HFF-Myc (cell line): ENCODE results near the gene FSHR.

Experiments used
- DNase-seq: peaks from one replicate; pipeline ENCODE4 v3.0.0-alpha.2; 2011; ENCODE audit warnings: low read depth; ENCODE audit errors: extremely low read depth
- H3K4me3 ChIP-seq: replicated peaks from 2 replicates; pipeline ENCODE4 v1.5.1; 2011; ENCODE audit warnings: low read depth, mild to moderate bottlenecking, control low read depth, low read length
- TF ChIP-seq, protein P1 (sequence below): IDR thresholded peaks from 2 replicates; pipeline ENCODE4 v1.5.1; 2012; ENCODE audit warnings: mild to moderate bottlenecking, low read depth, low read length, control low read depth; ENCODE audit errors: missing control alignments

FSHR gene

GRCh38 chr2:49123600-49123999 lies 30.7 kb downstream of the FSHR start:
- no peak for DNase-seq
- H3K4me3 ChIP-seq, result no peak overlapping the region
- TF ChIP-seq, protein P1, sequence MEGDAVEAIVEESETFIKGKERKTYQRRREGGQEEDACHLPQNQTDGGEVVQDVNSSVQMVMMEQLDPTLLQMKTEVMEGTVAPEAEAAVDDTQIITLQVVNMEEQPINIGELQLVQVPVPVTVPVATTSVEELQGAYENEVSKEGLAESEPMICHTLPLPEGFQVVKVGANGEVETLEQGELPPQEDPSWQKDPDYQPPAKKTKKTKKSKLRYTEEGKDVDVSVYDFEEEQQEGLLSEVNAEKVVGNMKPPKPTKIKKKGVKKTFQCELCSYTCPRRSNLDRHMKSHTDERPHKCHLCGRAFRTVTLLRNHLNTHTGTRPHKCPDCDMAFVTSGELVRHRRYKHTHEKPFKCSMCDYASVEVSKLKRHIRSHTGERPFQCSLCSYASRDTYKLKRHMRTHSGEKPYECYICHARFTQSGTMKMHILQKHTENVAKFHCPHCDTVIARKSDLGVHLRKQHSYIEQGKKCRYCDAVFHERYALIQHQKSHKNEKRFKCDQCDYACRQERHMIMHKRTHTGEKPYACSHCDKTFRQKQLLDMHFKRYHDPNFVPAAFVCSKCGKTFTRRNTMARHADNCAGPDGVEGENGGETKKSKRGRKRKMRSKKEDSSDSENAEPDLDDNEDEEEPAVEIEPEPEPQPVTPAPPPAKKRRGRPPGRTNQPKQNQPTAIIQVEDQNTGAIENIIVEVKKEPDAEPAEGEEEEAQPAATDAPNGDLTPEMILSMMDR, result no peak

- TF ChIP-seq, protein P1, result no peak
- no peak for DNase-seq
- no peak overlapping the region for H3K4me3 ChIP-seq
These were observed 32.2 kb downstream of the FSHR start for GRCh38 chr2:49122107-49122506.

- DNase-seq, result no peak
- TF ChIP-seq, protein P1, result no peak
- no peak overlapping the region for H3K4me3 ChIP-seq
These were observed 41.3 kb downstream of the FSHR start for GRCh38 chr2:49113046-49113445.

DNA sequence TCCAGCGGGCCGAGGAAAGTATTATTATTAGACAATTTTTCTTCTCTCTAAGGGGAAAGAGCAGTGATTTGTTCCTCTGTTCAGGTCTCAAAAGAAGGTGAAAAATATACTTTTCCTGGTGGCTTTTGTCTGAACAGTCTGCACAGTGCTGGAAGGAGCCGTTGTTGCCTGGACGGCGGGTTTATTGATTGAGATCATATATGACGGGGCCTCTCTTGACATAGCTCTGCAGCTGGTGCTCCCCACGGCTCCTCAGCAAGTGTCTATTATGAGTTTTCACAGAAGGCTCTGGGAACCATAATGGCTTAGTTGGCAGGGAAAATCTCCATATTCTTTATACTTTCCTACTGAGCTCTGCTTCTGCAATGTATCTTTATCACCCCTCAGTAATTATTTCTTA lies 42.9 kb downstream of the FSHR start:
- no peak overlapping the region for H3K4me3 ChIP-seq
- TF ChIP-seq, protein P1, result no peak
- DNase-seq, result no peak

GRCh38 chr2:49111006-49111405 lies 43.3 kb downstream of the FSHR start:
- no peak overlapping the region for H3K4me3 ChIP-seq
- DNase-seq, result no peak
- TF ChIP-seq, protein P1, result no peak

- no peak for DNase-seq
- H3K4me3 ChIP-seq, result no peak overlapping the region
- TF ChIP-seq, protein P1, result no peak
These were observed 43.7 kb downstream of the FSHR start for GRCh38 chr2:49110571-49110970.

- no peak overlapping the region for H3K4me3 ChIP-seq
- DNase-seq, result no peak
- TF ChIP-seq, protein P1, result no peak
These were observed 45.5 kb downstream of the FSHR start for GRCh38 chr2:49108851-49109250.
